Activated B cell treated with CpG ODN at 0.5 μM for 24 hours (primary cell): ENCODE data around the gene BCLAF1. TPM values are rescaled to one million over a fixed set of nuclear protein-coding genes. Genes with fewer than 3 reads are reported as not detected.

ENCODE experiments used
- ATAC-seq: fragments of 200-7000 bp; cut with Tn5 transposase; one replicate; pipeline ENCODE4 v1.10.0; 2021; ENCODE audit warnings: low read depth, mild to moderate bottlenecking, moderate library complexity
- CTCF ChIA-PET: fragments of 350-600 bp; sonication (Branson Sonifier 250); formaldehyde crosslinking; loops from one replicate; lab custom pipeline; 2021; ENCODE audit warnings: antibody characterized with exemption; lab: Charles Lee
- POLR2A ChIA-PET: fragments of 350-600 bp; sonication (Branson Sonifier 250); formaldehyde crosslinking; loops from one replicate; lab custom pipeline; 2021; ENCODE audit warnings: antibody characterized with exemption; lab: Charles Lee
- DNase-seq: peaks from one replicate; pipeline ENCODE4 v3.0.0; 2022
- H3K27ac Mint-ChIP-seq: one replicate; pipeline ENCODE4 v1.8.0; 2020; ENCODE audit warnings: mixed read lengths
- H3K27me3 Mint-ChIP-seq: one replicate; pipeline ENCODE4 v1.8.0; 2021; ENCODE audit warnings: mixed read lengths
- H3K36me3 Mint-ChIP-seq: one replicate; pipeline ENCODE4 v1.8.0; 2021; ENCODE audit warnings: low read depth, mixed read lengths
- H3K4me1 Mint-ChIP-seq: one replicate; pipeline ENCODE4 v1.8.0; 2021; ENCODE audit warnings: mixed read lengths
- H3K4me3 Mint-ChIP-seq: one replicate; pipeline ENCODE4 v1.8.0; 2020; ENCODE audit warnings: mild to moderate bottlenecking, mixed read lengths
- H3K9me3 Mint-ChIP-seq: one replicate; pipeline ENCODE4 v1.8.0; 2020; ENCODE audit warnings: mixed read lengths
- intact Hi-C: fragments of 100-400 bp; cut with micrococcal nuclease; formaldehyde crosslinking; loops from one replicate; pipeline ENCODE4 v1.15.1; 2024
- total RNA-seq: library from RNA; stranded (reverse); gene quantifications from 2 replicates; pipeline ENCODE4 v1.2.3, GENCODE V29; 2022
- TF ChIP-seq, protein P1 (sequence below): fragments of 200-600 bp; IDR thresholded peaks from one replicate; pipeline ENCODE4 v1.8.0; 2022; ENCODE audit warnings: antibody characterized with exemption, mild to moderate bottlenecking

The BCLAF1 gene
- total RNA-seq = 253 and 259 TPM in 2 replicates

DNA sequence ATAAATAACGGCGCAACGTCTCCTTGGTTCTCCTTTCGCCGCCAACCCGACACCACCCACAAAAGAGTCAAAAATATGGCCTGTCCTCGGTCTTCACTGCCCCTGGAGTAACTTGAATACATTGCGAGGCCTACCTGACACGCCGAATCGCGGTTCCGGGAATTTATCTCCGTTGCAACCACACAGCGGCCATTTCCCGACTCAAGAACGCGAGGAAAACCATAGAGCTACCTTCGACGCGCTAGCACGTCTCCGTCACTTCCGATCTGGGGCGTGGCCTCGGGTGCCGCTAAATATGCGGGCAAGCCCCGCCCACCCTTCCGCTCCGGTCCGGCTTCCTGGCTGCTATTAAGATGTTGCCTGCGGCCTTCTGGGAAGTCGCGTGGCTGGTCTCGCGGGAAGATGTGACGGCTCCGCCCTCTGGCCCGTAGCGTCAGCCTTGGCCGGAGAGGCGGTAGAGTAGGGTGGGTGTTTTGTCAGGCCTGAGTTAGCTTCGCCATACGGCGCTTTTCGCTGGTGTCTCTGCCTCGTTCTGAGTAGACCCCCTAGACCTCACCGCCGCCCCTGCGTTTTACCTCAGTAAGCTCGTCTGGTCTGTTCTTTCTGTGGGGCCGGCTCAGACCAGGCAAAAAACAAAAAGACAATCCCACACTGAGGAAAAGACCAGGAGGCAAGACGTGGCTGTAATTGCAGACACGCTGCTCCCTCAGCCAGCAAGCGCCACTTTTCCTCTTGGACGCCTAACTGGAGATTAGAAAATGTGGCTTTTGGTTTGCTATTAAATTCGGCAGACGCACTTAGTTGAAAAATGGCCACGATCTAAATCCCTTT lies at the start of gene BCLAF1:
Gene BCLAF1, minus strand, starts transcription at position 268 of the 831 bp plus-strand sequence. CDS start 9,980 bp downstream, outside the sequence.
- ChIA-PET CTCF (interaction anchor here (1.0 to 2.5 kb wide), 4 partner anchors 28 to 791 kb away, joined by 3 to 18 read pairs (median 6); partner anchors contain the start of gene MAP3K5), POLR2A (interaction anchor here (0.5 to 4.0 kb wide), 38 partner anchors 8 to 1890 kb away, joined by 3 to 84 read pairs (median 5); partner anchors contain the start of genes AHI1, HBS1L, MAP3K5 and MTFR2)
- intact Hi-C loops = loop anchor here (1.0 to 5.0 kb wide), 10 partner anchors 28 to 1235 kb away; partner anchors contain the start of genes HBS1L, MAP3K5, MTFR2 and PEX7
- Mint-ChIP-seq H3K4me3 (peak within 1 kb of the TSS; percentile 100), H3K27ac (peak within 1 kb of the TSS; percentile 100), H3K27me3 (no peaks in the 10 kb centered on the region), H3K9me3 (no peaks in the 10 kb centered on the region), H3K4me1 (peaks cover 49% of the 10 kb centered on the region), H3K36me3 (peaks cover 33% of the 10 kb centered on the region)
- TF ChIP-seq, protein P1, sequence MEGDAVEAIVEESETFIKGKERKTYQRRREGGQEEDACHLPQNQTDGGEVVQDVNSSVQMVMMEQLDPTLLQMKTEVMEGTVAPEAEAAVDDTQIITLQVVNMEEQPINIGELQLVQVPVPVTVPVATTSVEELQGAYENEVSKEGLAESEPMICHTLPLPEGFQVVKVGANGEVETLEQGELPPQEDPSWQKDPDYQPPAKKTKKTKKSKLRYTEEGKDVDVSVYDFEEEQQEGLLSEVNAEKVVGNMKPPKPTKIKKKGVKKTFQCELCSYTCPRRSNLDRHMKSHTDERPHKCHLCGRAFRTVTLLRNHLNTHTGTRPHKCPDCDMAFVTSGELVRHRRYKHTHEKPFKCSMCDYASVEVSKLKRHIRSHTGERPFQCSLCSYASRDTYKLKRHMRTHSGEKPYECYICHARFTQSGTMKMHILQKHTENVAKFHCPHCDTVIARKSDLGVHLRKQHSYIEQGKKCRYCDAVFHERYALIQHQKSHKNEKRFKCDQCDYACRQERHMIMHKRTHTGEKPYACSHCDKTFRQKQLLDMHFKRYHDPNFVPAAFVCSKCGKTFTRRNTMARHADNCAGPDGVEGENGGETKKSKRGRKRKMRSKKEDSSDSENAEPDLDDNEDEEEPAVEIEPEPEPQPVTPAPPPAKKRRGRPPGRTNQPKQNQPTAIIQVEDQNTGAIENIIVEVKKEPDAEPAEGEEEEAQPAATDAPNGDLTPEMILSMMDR = no peak
- peak; percentile 80 for ATAC-seq
- peak; percentile 98 for DNase-seq

GRCh38 chr6:136338486-136338885 lies 48.8 kb upstream of the BCLAF1 start:
- H3K4me1 Mint-ChIP-seq = no peaks in the 10 kb centered on the region
- H3K27ac Mint-ChIP-seq = no peak overlapping the region
- DNase-seq (no peak), ATAC-seq (no peak)
- ChIA-PET CTCF (no interaction called here), POLR2A (no interaction called here)
- intact Hi-C loops = no loop called here
- H3K9me3 Mint-ChIP-seq = no peaks in the 10 kb centered on the region
- H3K4me3 Mint-ChIP-seq = no peak overlapping the region
- TF ChIP-seq, protein P1 = no peak
- no peaks in the 10 kb centered on the region for H3K36me3 Mint-ChIP-seq
- H3K27me3 Mint-ChIP-seq = peaks cover 4% of the 10 kb centered on the region

DNA sequence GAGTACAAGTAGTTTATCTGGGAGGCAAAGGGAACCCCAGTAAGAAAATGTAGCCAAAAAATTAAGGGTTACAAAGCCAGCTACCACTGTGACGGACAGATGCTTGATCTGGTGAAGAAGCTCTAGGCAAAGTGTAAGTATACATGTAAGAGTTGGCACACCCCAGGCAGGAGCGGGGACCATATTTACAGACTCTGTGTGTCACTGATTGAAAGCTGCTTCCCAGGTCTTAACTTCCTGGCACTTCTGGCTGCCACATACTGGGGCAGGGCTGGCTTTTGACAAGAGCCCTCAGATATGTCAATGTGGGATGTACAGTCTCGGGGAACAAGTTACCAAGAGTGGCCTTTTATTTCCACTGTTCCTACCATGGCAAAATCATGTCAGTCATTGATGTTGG lies 48.0 kb upstream of the BCLAF1 start:
- no peak overlapping the region for H3K4me3 Mint-ChIP-seq
- no peaks in the 10 kb centered on the region for H3K9me3 Mint-ChIP-seq
- H3K4me1 Mint-ChIP-seq = no peaks in the 10 kb centered on the region
- ChIA-PET CTCF (no interaction called here), POLR2A (no interaction called here)
- intact Hi-C loops = no loop called here
- H3K27me3 Mint-ChIP-seq = peaks cover 4% of the 10 kb centered on the region
- no peak for ATAC-seq
- H3K27ac Mint-ChIP-seq = no peak overlapping the region
- no peaks in the 10 kb centered on the region for H3K36me3 Mint-ChIP-seq
- no peak for DNase-seq
- TF ChIP-seq, protein P1 = no peak

DNA sequence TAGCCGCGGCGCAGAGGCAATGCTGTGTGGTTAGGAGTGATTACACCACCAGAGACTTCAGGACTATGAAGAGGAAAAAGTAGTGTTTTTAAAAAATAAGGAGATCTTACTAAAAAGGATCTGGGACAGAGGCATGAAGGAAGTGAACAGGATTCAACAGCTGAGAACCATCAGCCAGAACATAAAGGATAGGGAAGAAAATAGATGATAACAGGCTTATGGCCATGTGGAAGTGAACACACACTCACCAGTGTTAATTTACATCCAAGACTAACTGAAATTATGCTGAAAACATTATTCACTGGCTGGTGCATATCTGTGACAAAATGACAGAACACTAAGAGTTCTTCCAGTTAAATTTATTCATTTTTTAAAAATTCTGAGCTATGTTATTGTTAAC lies 47.5 kb upstream of the BCLAF1 start:
- POLR2A ChIA-PET = no interaction called here
- ATAC-seq (no peak), DNase-seq (no peak)
- Mint-ChIP-seq H3K9me3 (no peaks in the 10 kb centered on the region), H3K4me3 (no peak overlapping the region), H3K36me3 (no peaks in the 10 kb centered on the region), H3K27me3 (peaks cover 4% of the 10 kb centered on the region), H3K4me1 (no peaks in the 10 kb centered on the region), H3K27ac (no peak overlapping the region)
- TF ChIP-seq, protein P1 = no peak
- CTCF ChIA-PET = no interaction called here
- intact Hi-C loops = no loop called here

GRCh38 chr6:136335736-136336363 lies 46.2 kb upstream of the BCLAF1 start:
- ATAC-seq (no peak), DNase-seq (no peak)
- Mint-ChIP-seq H3K27ac (no peak overlapping the region), H3K4me3 (no peak overlapping the region), H3K36me3 (no peaks in the 10 kb centered on the region), H3K4me1 (no peaks in the 10 kb centered on the region), H3K9me3 (no peaks in the 10 kb centered on the region), H3K27me3 (peaks cover 4% of the 10 kb centered on the region)
- TF ChIP-seq, protein P1 = no peak
- ChIA-PET CTCF (no interaction called here), POLR2A (no interaction called here)
- intact Hi-C loops = no loop called here
